SK-N-SH treated with all-trans-retinoic acid at 6 μM for 48 hours (cell line): ENCODE results near the gene SAA1.

ENCODE experiments used
- ATAC-seq: fragments of 200-7000 bp; cut with Tn5 transposase; 3 replicates; pipeline ENCODE4 v1.9.1; 2020; ENCODE audit warnings: mild to moderate bottlenecking, moderate library complexity
- CREB5 ChIP-seq: fragments of 250-450 bp; sonication (Bioruptor Pico); IDR thresholded peaks from 2 replicates; pipeline ENCODE4 v1.5.1; 2020; ENCODE audit warnings: low read depth, mild to moderate bottlenecking, moderate library complexity
- CSDC2 ChIP-seq: fragments of 250-450 bp; sonication (Bioruptor Pico); IDR thresholded peaks from 2 replicates; pipeline ENCODE4 v1.5.0; 2020; ENCODE audit warnings: mild to moderate bottlenecking, moderate library complexity
- CSRNP3 ChIP-seq: fragments of 250-450 bp; sonication (Bioruptor Pico); IDR thresholded peaks from 2 replicates; pipeline ENCODE4 v1.5.1; 2021; ENCODE audit warnings: mild to moderate bottlenecking, moderate library complexity
- ESRRG ChIP-seq: fragments of 250-450 bp; sonication (Bioruptor Pico); IDR thresholded peaks from 2 replicates; pipeline ENCODE4 v1.6.1; 2021; ENCODE audit warnings: mild to moderate bottlenecking
- GLIS3 ChIP-seq: fragments of 250-450 bp; sonication (Bioruptor Pico); IDR thresholded peaks from 2 replicates; pipeline ENCODE4 v1.5.0; 2020; ENCODE audit warnings: mild to moderate bottlenecking, moderate library complexity
- ISL1 ChIP-seq: fragments of 250-450 bp; sonication (Bioruptor Pico); IDR thresholded peaks from 2 replicates; pipeline ENCODE4 v2.1.2; 2022; ENCODE audit warnings: mild to moderate bottlenecking, moderate library complexity
- OSR1 ChIP-seq: fragments of 250-450 bp; sonication (Bioruptor Pico); IDR thresholded peaks from 2 replicates; pipeline ENCODE4 v1.8.0; 2022; ENCODE audit warnings: moderate library complexity, mild to moderate bottlenecking, inconsistent platforms
- POU6F1 ChIP-seq: fragments of 250-450 bp; sonication (Bioruptor Pico); IDR thresholded peaks from 2 replicates; pipeline ENCODE4 v1.8.0; 2021; ENCODE audit warnings: low read depth, mild to moderate bottlenecking, moderate library complexity, borderline replicate concordance
- PPARA ChIP-seq: fragments of 250-450 bp; sonication (Bioruptor Pico); IDR thresholded peaks from 2 replicates; pipeline ENCODE4 v1.5.0; 2020; ENCODE audit warnings: mild to moderate bottlenecking, borderline replicate concordance
- RARB ChIP-seq: fragments of 250-450 bp; sonication (Bioruptor Pico); IDR thresholded peaks from 2 replicates; pipeline ENCODE4 v1.8.0; 2021; ENCODE audit warnings: mild to moderate bottlenecking, moderate library complexity
- SNAI2 ChIP-seq: fragments of 250-450 bp; sonication (Bioruptor Pico); IDR thresholded peaks from 2 replicates; pipeline ENCODE4 v1.5.0; 2020; ENCODE audit warnings: mild to moderate bottlenecking, moderate library complexity
- TOX ChIP-seq: fragments of 250-450 bp; sonication (Bioruptor Pico); IDR thresholded peaks from 2 replicates; pipeline ENCODE4 v1.8.0; 2021; ENCODE audit warnings: mild to moderate bottlenecking, moderate library complexity, borderline replicate concordance
- TSHZ2 ChIP-seq: fragments of 250-450 bp; sonication (Bioruptor Pico); IDR thresholded peaks from 2 replicates; pipeline ENCODE4 v1.5.0; 2020; ENCODE audit warnings: mild to moderate bottlenecking, moderate library complexity
- ZC3H10 ChIP-seq: fragments of 250-450 bp; sonication (Bioruptor Pico); IDR thresholded peaks from 2 replicates; pipeline ENCODE4 v1.5.1; 2021; ENCODE audit warnings: mild to moderate bottlenecking, moderate library complexity
- ZFP3 ChIP-seq: fragments of 250-450 bp; sonication (Bioruptor Pico); IDR thresholded peaks from 2 replicates; pipeline ENCODE4 v1.5.0; 2020; ENCODE audit warnings: mild to moderate bottlenecking, moderate library complexity
- ZFP30 ChIP-seq: fragments of 450-650 bp; formaldehyde crosslinking; IDR thresholded peaks from 2 replicates; pipeline ENCODE4 v1.5.0; 2022; ENCODE audit warnings: mild to moderate bottlenecking, moderate library complexity
- ZNF565 ChIP-seq: fragments of 450-650 bp; formaldehyde crosslinking; conservative IDR thresholded peaks from 2 replicates; pipeline ENCODE4 v1.5.0; 2020; ENCODE audit warnings: low read depth, mild to moderate bottlenecking, moderate library complexity
- ZNF8 ChIP-seq: fragments of 450-650 bp; formaldehyde crosslinking; IDR thresholded peaks from 2 replicates; pipeline ENCODE4 v1.5.0; 2020; ENCODE audit warnings: mild to moderate bottlenecking, moderate library complexity

The SAA1 gene

GRCh38 chr11:18304745-18305144 is 38.7 kb downstream of the SAA1 start:
- ATAC-seq, result no peak
- TF ChIP-seq ZNF565 (CRISPR knock-in tag), result no peak

GRCh38 chr11:18307461-18308139 is 41.5 kb downstream of the SAA1 start:
- TF ChIP-seq ZFP3 (CRISPR knock-in tag) (no peak), CSDC2 (no peak), PPARA (CRISPR knock-in tag) (no peak), POU6F1 (CRISPR knock-in tag) (no peak), OSR1 (CRISPR knock-in tag) (no peak), SNAI2 (CRISPR knock-in tag) (no peak), RARB (CRISPR knock-in tag) (no peak), TOX (CRISPR knock-in tag) (no peak), ZFP30 (no peak), CREB5 (CRISPR knock-in tag) (no peak)
- no peak for ATAC-seq

GRCh38 chr11:18308242-18308641 is 42.2 kb downstream of the SAA1 start:
- ATAC-seq, result no peak
- TF ChIP-seq ZC3H10 (CRISPR knock-in tag), result no peak
- TF ChIP-seq ISL1 (CRISPR knock-in tag), result no peak

GRCh38 chr11:18309691-18310090 is 43.6 kb downstream of the SAA1 start:
- TF ChIP-seq CSRNP3 (no peak), ESRRG (CRISPR knock-in tag) (no peak), ZNF8 (CRISPR knock-in tag) (no peak), GLIS3 (CRISPR knock-in tag) (no peak), CSDC2 (no peak), ZC3H10 (CRISPR knock-in tag) (no peak), OSR1 (CRISPR knock-in tag) (no peak), SNAI2 (CRISPR knock-in tag) (no peak), ISL1 (CRISPR knock-in tag) (no peak), CREB5 (CRISPR knock-in tag) (no peak), ZFP30 (no peak), ZNF565 (CRISPR knock-in tag) (no peak), TSHZ2 (no peak), RARB (CRISPR knock-in tag) (no peak)
- ATAC-seq, result no peak
